ENCODE results near the gene MYL3.
"Not testable (repeated sequence)": the region's sequence is repeated elsewhere in the genome, so short reads cannot be mapped to it uniquely, and the experiment has no call there.

DNA sequence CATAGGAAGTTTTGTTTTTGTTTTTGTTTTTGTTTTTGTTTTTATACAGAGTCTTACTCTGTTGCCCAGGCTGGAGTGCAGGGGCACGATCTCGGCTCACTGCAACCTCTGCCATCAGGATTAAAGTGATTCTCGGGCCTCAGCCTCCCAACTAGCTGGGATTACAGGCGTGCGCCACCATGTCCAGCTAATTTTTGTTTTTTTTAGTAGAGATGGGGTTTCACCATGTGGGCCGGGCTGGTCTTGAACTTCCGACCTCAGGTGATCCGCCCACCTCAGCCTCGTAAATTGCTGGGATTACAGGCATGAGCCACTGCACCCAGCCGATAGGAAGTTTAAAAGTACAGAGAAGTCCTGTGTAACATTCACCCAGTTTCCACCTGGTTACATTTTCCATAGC is 47.7 kb upstream of the MYL3 start:
- TF ChIP-seq, protein P1, sequence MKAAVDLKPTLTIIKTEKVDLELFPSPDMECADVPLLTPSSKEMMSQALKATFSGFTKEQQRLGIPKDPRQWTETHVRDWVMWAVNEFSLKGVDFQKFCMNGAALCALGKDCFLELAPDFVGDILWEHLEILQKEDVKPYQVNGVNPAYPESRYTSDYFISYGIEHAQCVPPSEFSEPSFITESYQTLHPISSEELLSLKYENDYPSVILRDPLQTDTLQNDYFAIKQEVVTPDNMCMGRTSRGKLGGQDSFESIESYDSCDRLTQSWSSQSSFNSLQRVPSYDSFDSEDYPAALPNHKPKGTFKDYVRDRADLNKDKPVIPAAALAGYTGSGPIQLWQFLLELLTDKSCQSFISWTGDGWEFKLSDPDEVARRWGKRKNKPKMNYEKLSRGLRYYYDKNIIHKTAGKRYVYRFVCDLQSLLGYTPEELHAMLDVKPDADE (IDR thresholded peaks at IDR 0.05) = not testable (repeated sequence)
- not testable (repeated sequence) for TF ChIP-seq CTCF (conservative IDR thresholded peaks at IDR 0.05; ENCODE audit: low read depth in 2 of 2); EZH2 (IDR thresholded peaks at IDR 0.05; ENCODE audit: low read depth, unreplicated experiment); EZH2phosphoT487 (IDR thresholded peaks at IDR 0.05; ENCODE audit: unreplicated experiment); ZNF114 (CRISPR knock-in tag; IDR thresholded peaks at IDR 0.05); POLR2AphosphoS5 (IDR thresholded peaks at IDR 0.05; ENCODE audit: low read depth); CREB1 (CRISPR knock-in tag; IDR thresholded peaks at IDR 0.05; ENCODE audit: low read depth); ZNF331 (CRISPR knock-in tag; IDR thresholded peaks at IDR 0.05; ENCODE audit: low read depth); NANOG (IDR thresholded peaks at IDR 0.05; ENCODE audit: borderline replicate concordance); STAT1 (IDR thresholded peaks at IDR 0.05; ENCODE audit: unreplicated experiment); JUNB (IDR thresholded peaks at IDR 0.05; ENCODE audit: unreplicated experiment)
- TF ChIP-seq, protein P2, sequence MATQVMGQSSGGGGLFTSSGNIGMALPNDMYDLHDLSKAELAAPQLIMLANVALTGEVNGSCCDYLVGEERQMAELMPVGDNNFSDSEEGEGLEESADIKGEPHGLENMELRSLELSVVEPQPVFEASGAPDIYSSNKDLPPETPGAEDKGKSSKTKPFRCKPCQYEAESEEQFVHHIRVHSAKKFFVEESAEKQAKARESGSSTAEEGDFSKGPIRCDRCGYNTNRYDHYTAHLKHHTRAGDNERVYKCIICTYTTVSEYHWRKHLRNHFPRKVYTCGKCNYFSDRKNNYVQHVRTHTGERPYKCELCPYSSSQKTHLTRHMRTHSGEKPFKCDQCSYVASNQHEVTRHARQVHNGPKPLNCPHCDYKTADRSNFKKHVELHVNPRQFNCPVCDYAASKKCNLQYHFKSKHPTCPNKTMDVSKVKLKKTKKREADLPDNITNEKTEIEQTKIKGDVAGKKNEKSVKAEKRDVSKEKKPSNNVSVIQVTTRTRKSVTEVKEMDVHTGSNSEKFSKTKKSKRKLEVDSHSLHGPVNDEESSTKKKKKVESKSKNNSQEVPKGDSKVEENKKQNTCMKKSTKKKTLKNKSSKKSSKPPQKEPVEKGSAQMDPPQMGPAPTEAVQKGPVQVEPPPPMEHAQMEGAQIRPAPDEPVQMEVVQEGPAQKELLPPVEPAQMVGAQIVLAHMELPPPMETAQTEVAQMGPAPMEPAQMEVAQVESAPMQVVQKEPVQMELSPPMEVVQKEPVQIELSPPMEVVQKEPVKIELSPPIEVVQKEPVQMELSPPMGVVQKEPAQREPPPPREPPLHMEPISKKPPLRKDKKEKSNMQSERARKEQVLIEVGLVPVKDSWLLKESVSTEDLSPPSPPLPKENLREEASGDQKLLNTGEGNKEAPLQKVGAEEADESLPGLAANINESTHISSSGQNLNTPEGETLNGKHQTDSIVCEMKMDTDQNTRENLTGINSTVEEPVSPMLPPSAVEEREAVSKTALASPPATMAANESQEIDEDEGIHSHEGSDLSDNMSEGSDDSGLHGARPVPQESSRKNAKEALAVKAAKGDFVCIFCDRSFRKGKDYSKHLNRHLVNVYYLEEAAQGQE (IDR thresholded peaks at IDR 0.05; ENCODE audit: unreplicated experiment) = not testable (repeated sequence)
